HG02610 (cell line): ENCODE measurements around the gene NANOGP8.
"Not testable (repeated sequence)": the region's sequence is repeated elsewhere in the genome, so short reads cannot be mapped to it uniquely, and the experiment has no call there.

Experiments
- ATAC-seq: cut with Tn5 transposase; IDR thresholded peaks from one replicate; pipeline ENCODE4 v1.9.1; 2021; ENCODE audit warnings: mild to moderate bottlenecking, moderate library complexity; ENCODE audit not compliant: unreplicated experiment

The NANOGP8 gene, protein sequence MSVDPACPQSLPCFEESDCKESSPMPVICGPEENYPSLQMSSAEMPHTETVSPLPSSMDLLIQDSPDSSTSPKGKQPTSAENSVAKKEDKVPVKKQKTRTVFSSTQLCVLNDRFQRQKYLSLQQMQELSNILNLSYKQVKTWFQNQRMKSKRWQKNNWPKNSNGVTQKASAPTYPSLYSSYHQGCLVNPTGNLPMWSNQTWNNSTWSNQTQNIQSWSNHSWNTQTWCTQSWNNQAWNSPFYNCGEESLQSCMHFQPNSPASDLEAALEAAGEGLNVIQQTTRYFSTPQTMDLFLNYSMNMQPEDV

GRCh38 chr15:35085176-35085919 is at the start of gene NANOGP8:
TSS of gene NANOGP8 (minus strand) at chr15:35085295. CDS start at chr15:35085110, 185 bp downstream.
- not testable (repeated sequence) for ATAC-seq

DNA sequence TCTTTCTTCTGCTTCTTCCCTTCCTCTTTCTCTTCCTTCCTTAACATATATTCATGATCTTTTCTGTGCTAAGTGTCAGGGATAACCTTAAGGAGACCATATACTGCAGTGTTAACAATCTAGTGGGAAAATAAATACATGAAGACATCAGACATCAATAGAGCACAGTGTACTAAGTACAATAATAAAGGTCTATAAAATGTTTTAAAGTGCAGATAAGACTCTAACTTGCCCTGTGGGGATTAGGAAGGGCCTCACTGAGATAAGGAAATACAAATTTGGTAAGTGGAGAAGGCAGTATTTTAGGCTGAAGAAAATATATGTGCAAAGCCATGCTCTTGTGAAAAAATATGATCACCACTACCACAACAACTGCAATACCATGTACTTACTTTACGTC is 49.2 kb upstream of the NANOGP8 start:
- no peak for ATAC-seq

DNA sequence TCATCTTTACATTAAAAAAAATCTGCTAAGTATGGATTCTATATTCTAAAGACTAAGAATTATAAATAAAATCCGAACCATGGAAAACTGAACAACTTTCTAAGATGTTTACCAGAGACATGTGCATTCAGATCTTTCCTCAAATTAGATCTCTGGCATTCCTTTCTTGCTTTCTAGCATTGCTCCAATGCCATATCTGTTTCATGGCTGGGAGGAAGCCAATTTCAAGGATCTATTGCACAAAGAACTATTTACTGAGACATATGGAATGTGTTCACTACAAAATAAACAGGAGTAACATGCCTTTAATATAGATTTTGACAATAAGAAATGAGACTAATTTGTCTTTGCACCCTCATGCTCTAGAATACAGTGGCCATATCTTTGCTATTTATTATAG is 45.1 kb upstream of the NANOGP8 start:
- ATAC-seq, result no peak

GRCh38 chr15:35129361-35129760 is 44.3 kb upstream of the NANOGP8 start:
- no peak for ATAC-seq

- no peak for ATAC-seq
Measured at GRCh38 chr15:35127717-35128116, 42.6 kb upstream of the NANOGP8 start.

DNA sequence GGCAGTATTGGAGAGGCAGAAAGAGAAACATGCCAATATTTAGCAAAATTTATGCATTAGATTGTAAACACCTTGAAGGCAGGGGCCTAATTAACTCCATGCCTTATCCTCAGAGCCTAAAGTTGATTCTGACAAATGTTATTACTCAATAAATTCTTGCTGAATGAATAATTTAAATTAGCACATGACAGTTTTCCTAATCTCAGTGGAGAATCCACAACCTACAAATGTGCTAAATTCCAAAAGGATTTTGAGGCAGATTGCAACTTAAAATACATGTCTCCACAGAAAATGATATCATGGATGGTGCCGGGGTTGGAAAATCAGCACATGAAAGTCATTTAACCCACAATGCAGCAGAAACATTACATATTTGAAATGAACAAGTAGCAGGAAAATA is 41.1 kb upstream of the NANOGP8 start:
- ATAC-seq, result no peak

DNA sequence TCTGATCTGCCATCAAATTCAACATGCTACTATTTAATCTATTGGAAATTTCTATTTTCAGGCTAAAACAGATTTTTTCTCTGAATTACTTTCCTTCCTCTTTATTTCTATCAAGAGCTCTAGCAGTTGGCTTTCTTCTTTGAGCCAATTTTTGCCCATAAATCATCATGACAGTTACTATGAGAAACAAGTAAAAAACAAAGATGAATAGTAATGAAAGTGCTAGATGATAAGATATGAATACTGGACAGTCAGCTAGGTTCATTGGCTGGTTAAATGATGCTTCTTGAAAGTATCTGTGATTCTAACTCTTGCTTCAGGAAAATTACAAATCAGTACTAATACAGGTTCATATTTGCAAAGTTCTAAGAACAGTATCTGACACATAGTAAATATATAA is 38.6 kb upstream of the NANOGP8 start:
- ATAC-seq, result no peak

GRCh38 chr15:35121611-35122359 is 36.7 kb upstream of the NANOGP8 start:
- no peak for ATAC-seq

- no peak for ATAC-seq
Measured at GRCh38 chr15:35120173-35120572, 35.1 kb upstream of the NANOGP8 start.

DNA sequence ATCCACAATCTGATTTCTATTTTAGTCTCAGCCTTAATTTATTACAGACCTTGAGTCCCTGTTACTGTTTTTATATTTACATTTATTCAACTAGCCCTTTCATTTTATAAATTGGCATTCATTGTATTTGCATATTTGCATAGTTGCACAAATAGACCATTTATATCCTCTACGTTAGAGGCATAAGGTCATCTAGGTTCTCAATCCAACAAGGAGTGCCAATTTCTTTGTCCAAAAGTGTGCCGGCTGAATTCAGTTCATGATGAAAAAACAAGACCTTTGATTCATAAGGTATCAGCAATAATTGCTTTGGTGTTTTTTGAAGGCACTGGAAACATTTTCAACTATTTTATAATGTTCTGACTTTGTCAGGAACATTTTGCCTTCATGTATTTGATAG is 33.9 kb upstream of the NANOGP8 start:
- ATAC-seq, result no peak

DNA sequence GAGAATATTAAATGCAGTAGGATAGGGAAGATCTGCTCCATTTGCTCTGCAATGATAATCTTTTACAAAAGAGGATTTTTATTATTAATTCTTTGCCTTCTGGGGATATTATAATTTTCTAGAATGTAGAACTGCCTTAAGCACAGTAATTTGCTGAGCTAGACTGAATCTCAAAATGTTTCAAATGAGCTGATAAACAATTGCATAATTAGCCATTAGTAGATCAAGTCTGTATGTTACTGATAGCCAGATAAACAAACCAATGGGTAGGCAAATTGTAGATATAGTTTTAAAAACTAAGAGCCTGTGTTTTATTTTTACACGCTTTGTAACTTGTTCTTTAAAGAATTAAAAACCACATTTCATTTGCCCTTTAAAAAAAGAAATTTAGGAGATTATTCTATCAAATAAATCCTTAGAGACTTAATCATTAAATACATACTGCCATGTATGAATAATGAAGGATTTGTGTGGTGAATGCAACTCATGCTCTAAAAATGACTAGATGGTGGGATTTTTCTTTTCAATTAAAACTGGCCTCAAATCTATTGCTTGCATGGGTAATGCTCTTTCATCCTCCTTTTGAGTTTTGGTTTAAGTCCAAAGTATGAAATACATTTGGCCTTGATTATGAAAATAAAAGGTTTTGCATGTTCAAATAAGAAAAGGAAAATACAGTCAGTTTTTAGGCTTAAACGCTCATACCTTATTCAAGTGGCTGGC is 32.6 kb upstream of the NANOGP8 start:
- no peak for ATAC-seq

DNA sequence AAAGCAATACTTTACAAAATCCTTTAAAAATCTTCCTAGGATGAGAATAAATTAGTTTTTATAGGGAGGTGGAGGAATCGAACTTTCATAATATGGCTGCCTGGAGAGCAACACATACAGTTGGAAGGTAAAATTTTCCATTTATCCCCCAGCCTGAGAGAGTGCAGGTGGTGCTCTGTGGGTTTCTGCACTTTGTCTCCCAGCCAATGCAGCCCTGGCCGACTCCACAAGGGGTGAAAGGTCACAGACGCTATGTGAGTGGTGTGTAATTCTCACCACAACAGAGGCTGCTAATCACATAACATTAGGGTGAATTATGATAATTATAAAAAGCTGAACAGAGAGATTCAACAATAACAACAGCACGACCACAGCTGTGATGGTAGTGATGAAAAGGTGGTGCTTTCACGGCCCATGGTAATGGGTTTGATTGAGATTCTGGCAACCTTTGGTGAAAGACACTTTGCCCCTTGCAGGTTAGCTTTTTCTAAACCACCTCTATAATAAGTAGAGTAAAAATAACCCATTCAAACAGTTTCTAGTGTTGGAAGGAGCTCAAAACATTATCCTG is 30.1 kb upstream of the NANOGP8 start:
- no peak for ATAC-seq

DNA sequence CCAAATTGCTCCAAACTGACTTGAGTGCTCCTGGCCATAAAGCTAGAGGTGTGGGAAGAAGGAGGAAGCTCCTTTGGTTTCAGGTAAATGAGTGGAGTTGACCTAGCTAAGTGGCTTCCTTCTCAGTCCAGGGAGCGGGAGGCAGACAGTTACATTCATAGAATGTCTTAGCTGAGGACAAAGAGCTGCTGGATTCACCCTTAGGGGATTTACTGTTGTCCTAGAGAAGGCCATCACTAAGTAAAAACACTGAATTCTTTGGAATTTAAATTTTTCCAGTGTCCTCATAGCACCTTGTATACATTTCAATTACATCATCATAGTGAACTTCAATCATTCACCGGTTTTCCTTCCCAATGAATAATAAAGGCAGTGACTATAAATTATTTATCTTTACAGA is 27.3 kb upstream of the NANOGP8 start:
- no peak for ATAC-seq

- no peak for ATAC-seq
Measured at GRCh38 chr15:35111861-35112260, 26.8 kb upstream of the NANOGP8 start.

- no peak for ATAC-seq
Measured at GRCh38 chr15:35108453-35108852, 23.4 kb upstream of the NANOGP8 start.

- ATAC-seq, result no peak
Measured at GRCh38 chr15:35107561-35107960, 22.5 kb upstream of the NANOGP8 start.

- no peak for ATAC-seq
Measured at GRCh38 chr15:35107122-35107521, 22.0 kb upstream of the NANOGP8 start.

GRCh38 chr15:35104526-35105147 is 19.5 kb upstream of the NANOGP8 start:
- ATAC-seq, result no peak

DNA sequence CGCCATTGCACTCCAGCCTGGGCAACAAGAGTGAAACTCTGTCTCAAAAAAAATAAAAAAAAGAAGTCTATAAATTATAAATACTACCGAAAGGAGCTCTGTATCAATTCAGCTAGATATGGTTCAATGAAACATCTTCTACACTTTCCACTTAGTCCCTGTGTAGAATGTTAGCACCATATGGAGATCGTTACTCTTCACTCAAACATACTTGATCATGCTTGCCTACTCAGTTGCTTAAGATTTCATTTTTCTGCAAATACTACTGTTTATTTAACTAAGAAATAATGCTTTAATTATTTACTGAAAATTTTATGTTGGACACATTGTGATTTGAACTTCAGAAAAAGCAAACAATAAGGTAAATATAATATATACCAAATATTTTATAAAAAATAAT is 17.1 kb upstream of the NANOGP8 start:
- no peak for ATAC-seq

DNA sequence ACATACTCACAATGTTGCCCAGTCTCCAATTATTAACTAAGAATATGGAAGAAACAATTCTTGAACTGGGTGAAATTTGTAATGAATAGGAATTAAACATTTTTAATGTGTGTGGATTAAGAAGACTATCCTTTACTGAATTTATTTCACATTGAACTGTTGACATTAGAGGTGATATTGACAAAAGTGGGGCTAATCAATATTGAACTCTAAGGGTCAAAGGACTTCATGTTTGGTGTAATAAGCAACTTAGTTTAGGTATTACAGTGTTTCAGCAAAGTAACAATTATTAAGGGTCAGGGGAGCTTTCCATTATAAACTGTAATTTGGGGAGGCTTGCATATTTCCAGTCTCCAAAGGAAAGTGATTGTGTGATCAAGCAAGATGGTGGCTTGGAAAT is 16.2 kb upstream of the NANOGP8 start:
- no peak for ATAC-seq
